ENCODE data around the gene SRRM2. TPM values are rescaled to one million over a fixed set of nuclear protein-coding genes. Genes with fewer than 3 reads are reported as not detected.
A peak's percentile ranks its signal among the peaks of the same experiment; 100 is the strongest.
"Not testable (repeated sequence)": the region's sequence is repeated elsewhere in the genome, so short reads cannot be mapped to it uniquely, and the experiment has no call there.

Gene SRRM2
- total RNA-seq, 1 experiment from 2014 or later = 69.0 TPM

DNA sequence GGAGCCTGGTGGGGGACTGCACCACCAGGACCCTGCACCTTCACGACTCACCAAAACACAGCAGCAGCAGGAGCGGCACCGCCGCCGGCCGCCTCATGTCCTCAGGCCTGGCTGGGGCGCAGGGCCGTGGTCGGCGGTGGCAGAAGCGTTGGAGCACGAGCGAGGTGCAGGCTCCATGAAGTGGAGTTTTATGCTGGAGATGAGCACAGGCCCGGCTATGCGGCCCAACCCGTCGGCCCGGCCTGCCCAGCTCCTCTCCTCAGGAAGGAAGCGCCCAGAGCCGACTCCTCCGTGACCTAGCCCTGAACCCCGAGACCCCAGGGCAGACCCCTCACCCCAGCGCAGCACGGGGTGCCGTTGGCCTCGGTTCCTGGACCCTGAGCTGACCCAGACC is 32.4 kb upstream of the SRRM2 start, which contains the start of gene PRSS27:
Gene PRSS27 (minus strand): TSS at position 161 of the 394 bp plus-strand sequence. CDS start 64 bp downstream, at position 97.
- peak within 1 kb of the TSS; percentile 59 for H3K4me3 ChIP-seq (ENCODE audit: insufficient read depth, low read depth, low read length)
- H3K36me3 ChIP-seq (replicated peaks; ENCODE audit: control insufficient read depth, insufficient read depth, low read length) = no peaks in the 10 kb centered on the region
- H3K27me3 ChIP-seq (ENCODE audit: control insufficient read depth, insufficient read depth, low read length) = peaks cover 2% of the 10 kb centered on the region; the same call in 1 of the 2 replicates
- no peak for DNase-seq

DNA sequence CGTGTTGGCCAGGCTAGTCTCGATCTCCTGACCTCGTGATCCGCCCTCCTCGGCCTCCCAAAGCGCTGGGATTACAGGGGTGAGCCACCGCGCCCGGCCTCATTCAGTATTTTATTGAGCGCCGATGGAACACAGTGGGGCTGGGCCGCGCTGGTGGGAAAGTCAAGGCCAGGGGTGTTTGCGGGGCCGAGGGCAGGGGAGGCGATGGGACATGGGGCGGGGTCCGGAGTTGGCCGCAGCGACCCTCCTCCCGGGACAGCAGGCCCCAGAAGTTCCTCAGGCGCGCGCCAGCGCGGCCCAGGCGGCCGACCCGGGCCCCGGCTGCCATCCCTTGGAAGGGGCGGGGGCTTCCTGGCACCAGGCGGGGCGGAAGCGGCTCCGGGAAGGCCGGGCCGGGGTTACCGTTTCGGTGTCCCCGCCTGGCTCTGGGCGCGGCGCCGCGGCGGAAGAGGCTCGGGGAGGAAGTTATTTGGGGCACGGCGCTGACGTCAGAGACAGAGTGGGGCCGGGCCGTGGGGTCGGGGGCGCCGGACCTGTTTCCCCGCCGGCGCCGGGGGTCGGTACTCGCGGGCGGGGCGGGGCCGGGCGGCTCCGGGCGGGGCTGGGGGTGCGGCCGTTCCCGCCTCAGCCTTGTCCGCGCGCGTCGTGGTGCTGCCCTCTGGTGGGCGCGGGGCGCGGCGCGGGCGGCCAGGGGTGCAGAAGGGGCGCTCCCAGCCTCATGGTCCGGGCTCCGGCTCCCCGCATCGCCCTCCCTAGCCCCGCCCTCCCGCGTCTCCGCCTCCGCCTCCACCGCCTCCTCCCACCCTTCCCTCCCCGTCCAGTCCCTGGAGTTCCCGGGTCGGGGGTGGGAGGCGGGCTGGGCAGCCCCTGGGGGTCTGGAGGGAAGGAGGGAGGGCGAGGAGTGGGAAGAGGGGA is 31.5 kb upstream of the SRRM2 start:
- H3K36me3 ChIP-seq (replicated peaks; ENCODE audit: control insufficient read depth, insufficient read depth, low read length) = no peaks in the 10 kb centered on the region
- DNase-seq = peak; percentile 99
- no peaks in the 10 kb centered on the region for H3K27me3 ChIP-seq (ENCODE audit: control insufficient read depth, insufficient read depth, low read length)
- H3K4me3 ChIP-seq (ENCODE audit: insufficient read depth, low read depth, low read length) = peak overlapping the region; percentile 59

DNA sequence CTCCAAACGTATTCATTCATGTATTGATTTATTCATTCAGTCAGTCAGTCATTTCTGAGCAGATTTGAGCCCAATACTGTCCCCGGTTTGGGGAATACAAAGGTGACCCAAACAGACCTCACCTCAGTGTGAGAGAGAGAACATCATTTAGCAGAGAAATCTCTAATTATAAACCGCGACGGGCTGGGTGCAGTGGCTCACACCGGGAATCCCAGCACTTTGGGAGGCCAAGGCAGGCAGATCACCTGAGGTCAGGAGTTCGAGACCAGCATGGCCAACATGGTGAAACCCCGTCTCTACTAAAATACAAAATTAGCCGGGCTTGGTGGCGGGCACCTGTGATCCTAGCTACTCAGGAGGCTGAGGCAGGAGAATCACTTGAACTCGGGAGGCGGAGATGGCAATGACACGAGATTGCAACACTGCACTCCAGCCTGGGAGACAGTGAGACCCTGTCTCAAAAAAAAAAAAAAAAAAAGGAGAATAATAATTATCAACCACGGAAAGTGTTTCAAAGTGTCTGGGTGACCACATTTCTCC is 30.7 kb upstream of the SRRM2 start:
- not testable (repeated sequence) for H3K27me3 ChIP-seq (ENCODE audit: control insufficient read depth, insufficient read depth, low read length); DNase-seq; H3K36me3 ChIP-seq (replicated peaks; ENCODE audit: control insufficient read depth, insufficient read depth, low read length)
- peak overlapping the region; percentile 59 for H3K4me3 ChIP-seq (ENCODE audit: insufficient read depth, low read depth, low read length)

DNA sequence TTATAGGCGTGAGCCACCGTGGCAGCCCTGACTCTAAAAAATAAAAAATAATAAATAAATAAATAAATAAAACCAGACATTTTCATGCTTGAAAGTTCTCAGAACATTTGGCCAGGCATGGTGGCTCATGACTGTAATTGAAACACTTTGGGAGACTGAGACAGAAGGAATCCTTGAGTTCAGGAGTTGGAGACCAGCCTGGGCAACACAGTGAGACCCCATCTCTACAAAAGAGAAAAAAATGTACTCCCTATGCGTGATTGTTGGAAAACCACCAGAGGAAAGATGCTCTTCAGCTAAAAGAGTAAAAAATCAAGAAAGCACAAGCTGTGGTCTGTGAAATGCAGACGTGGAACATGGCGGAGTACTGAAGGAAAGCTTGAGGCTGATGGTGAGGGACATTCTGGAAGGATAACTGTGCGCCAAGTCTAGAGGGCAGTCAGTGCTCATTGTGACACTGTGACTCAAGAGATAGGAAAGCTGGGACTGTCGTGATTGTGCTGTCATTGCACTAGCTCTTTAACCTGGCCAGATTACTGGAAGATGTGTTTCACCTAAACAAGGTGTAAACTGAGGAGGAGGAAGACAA is 28.3 kb upstream of the SRRM2 start:
- no peaks in the 10 kb centered on the region for H3K36me3 ChIP-seq (replicated peaks; ENCODE audit: control insufficient read depth, insufficient read depth, low read length)
- DNase-seq = no peak
- H3K4me3 ChIP-seq (ENCODE audit: insufficient read depth, low read depth, low read length) = no peak overlapping the region
- no peaks in the 10 kb centered on the region for H3K27me3 ChIP-seq (ENCODE audit: control insufficient read depth, insufficient read depth, low read length)

DNA sequence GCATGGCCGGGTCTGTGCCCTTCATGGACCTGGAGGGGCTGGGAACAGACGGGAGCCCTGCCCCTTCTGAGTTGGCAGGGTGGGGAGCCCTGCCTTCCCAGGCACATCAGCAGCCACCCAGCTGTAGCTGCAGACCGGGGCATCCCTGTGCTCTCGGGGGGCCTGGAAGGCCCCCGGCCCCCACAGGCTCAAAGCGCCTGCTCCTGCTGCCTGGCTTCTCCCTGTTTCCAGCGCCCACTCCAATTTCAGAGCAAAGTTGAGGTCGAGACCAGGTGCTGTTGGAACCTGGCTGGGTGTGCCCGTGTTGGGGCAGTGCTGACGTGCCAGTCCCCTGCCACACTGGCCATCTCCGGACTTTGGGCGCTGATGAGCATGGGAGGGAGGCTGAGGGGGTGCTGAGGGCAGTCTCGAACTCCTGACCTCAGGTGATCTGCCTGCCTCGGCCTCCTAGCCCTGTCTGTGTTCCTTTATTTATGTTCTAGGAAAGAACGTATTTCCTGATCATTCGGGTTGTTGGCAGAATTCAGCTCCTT is 27.6 kb upstream of the SRRM2 start:
- H3K27me3 ChIP-seq (ENCODE audit: control insufficient read depth, insufficient read depth, low read length) = no peaks in the 10 kb centered on the region
- H3K4me3 ChIP-seq (ENCODE audit: insufficient read depth, low read depth, low read length) = no peak overlapping the region
- DNase-seq = peak; percentile 53
- H3K36me3 ChIP-seq (replicated peaks; ENCODE audit: control insufficient read depth, insufficient read depth, low read length) = no peaks in the 10 kb centered on the region

- no peak for DNase-seq
These were observed 25.5 kb upstream of the SRRM2 start for GRCh38 chr16:2726923-2727322.

GRCh38 chr16:2728034-2728433 is 24.4 kb upstream of the SRRM2 start:
- no peak overlapping the region for H3K4me3 ChIP-seq (ENCODE audit: insufficient read depth, low read depth, low read length)
- H3K27me3 ChIP-seq (ENCODE audit: control insufficient read depth, insufficient read depth, low read length) = no peaks in the 10 kb centered on the region
- H3K36me3 ChIP-seq (replicated peaks; ENCODE audit: control insufficient read depth, insufficient read depth, low read length) = no peaks in the 10 kb centered on the region
- no peak for DNase-seq

More at GRCh38 chr16:2726923-2727322, 25.5 kb upstream of the SRRM2 start:
- H3K27me3 ChIP-seq (ENCODE audit: control insufficient read depth, insufficient read depth, low read length) = no peaks in the 10 kb centered on the region
- no peak overlapping the region for H3K4me3 ChIP-seq (ENCODE audit: insufficient read depth, low read depth, low read length)
- H3K36me3 ChIP-seq (replicated peaks; ENCODE audit: control insufficient read depth, insufficient read depth, low read length) = no peaks in the 10 kb centered on the region

- no peaks in the 10 kb centered on the region for H3K27me3 ChIP-seq (ENCODE audit: control insufficient read depth, insufficient read depth, low read length)
- no peaks in the 10 kb centered on the region for H3K36me3 ChIP-seq (replicated peaks; ENCODE audit: control insufficient read depth, insufficient read depth, low read length)
- no peak overlapping the region for H3K4me3 ChIP-seq (ENCODE audit: insufficient read depth, low read depth, low read length)
- DNase-seq = no peak
These were observed 17.5 kb upstream of the SRRM2 start for GRCh38 chr16:2734844-2735515.

DNA sequence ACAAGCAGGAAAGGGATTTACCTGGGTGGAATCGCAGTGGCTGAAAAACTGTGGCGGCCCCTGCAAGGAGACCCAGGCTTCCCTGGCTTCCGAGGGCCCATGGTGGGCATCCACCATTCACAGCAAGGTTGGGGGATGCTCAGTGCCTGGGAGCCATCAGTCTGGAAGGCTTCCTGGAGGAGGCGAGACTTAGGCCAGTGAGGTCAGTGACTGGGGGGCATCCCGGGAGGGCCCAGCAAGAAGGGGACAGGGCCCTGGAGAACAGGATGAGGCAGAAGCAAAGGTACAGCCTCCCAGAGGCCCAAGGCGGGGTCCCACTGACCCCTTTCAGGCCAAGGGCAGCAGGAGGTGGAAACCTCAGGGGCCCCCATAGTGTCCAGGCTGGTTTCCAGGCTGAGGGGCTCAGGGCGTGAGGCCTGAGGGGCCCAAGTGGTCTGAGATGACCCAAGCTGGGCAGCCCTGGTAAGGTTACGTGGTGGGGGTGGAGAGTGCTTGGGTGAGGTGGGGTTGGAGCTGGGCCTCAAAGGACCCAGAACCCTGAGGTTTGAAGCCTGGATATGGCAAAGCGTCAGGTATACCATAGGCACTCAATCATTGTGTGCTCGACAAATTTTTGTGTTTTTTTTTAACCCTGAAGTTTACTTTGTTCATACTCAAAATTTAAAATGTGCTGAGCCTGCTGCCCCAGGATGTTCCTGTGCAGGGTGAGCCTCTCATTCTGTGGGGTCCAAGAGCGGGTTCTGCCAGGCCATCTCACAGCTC is 15.8 kb upstream of the SRRM2 start:
- Histone ChIP-seq H3K36me3 (replicated peaks; ENCODE audit: control insufficient read depth, insufficient read depth, low read length) (no peaks in the 10 kb centered on the region), H3K4me3 (ENCODE audit: insufficient read depth, low read depth, low read length) (no peak overlapping the region)

DNA sequence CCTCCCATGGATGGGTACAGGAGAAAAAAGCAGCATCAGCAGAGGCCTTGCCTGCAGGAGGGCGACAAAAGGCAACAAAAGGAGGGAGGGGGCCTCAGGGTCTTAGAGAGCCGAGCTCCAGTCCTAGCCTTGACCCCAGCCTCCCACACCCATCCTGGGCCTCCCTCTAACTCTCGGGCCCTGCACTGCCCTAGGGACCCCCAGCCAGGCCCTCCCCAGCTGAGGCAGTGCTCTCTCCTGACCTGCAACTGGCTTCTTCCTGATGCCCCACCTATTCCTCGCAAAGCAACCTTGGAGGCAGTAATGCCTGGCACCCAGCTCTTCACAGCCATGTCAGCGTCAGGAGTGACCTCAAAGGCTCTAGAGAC is 15.2 kb upstream of the SRRM2 start:
- DNase-seq = peak; percentile 74
- H3K4me3 ChIP-seq (ENCODE audit: insufficient read depth, low read depth, low read length) = no peak overlapping the region
- H3K36me3 ChIP-seq (replicated peaks; ENCODE audit: control insufficient read depth, insufficient read depth, low read length) = no peaks in the 10 kb centered on the region
- no peaks in the 10 kb centered on the region for H3K27me3 ChIP-seq (ENCODE audit: control insufficient read depth, insufficient read depth, low read length)

More for the DNA sequence above, 15.8 kb upstream of the SRRM2 start:
- H3K27me3 ChIP-seq (ENCODE audit: control insufficient read depth, insufficient read depth, low read length) = no peaks in the 10 kb centered on the region
- DNase-seq = no peak

DNA sequence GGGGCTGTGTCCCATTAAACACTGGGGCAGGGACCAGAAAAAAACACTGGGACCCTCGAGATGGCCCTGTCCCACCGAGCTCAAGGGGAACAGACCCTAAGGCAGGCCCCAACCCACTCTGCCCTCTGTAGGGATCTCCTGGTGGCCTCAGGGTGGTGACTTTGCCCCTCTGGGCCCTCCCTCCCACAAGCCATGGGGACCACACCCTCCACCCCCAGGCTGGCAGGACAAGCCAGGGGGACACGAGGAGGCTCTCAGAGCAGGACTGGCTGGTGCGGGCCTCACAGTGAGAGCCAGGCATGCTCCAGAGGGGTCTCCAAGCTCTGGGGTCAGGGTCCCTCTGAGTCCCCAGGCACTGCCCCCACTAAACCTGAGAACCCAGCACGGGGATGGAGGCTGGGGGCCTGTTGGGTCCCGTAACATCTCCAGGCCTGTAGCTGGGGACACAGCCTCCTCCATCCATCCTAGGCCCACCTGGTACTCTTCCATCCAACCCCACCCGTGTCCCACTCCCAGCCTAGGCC is 14.5 kb upstream of the SRRM2 start:
- Histone ChIP-seq H3K27me3 (ENCODE audit: control insufficient read depth, insufficient read depth, low read length) (no peaks in the 10 kb centered on the region), H3K4me3 (ENCODE audit: insufficient read depth, low read depth, low read length) (no peak overlapping the region), H3K36me3 (replicated peaks; ENCODE audit: control insufficient read depth, insufficient read depth, low read length) (no peaks in the 10 kb centered on the region)
- no peak for DNase-seq

DNA sequence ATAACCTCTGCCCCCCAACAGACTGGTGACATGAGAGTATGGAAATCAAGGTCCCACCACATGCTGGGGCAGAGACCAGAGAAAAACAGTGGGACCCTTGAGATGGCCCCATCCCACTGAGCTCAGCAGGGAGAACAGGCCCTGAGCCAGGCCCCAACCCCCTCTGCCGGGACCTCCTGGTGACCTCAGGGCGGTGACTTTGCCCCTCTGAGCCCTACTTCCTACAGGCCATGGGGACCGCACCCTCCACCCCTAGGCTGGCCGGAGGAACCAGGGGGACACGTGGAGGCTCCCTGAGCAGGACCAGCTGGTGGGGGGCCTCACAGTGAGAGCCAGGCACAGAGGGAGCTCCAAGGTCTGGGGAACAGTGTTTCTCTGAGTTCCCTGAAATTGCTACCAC is 13.8 kb upstream of the SRRM2 start:
- no peak for DNase-seq
- H3K36me3 ChIP-seq (replicated peaks; ENCODE audit: control insufficient read depth, insufficient read depth, low read length) = no peaks in the 10 kb centered on the region
- no peaks in the 10 kb centered on the region for H3K27me3 ChIP-seq (ENCODE audit: control insufficient read depth, insufficient read depth, low read length)
- no peak overlapping the region for H3K4me3 ChIP-seq (ENCODE audit: insufficient read depth, low read depth, low read length)

- Histone ChIP-seq H3K27me3 (ENCODE audit: control insufficient read depth, insufficient read depth, low read length) (no peaks in the 10 kb centered on the region), H3K36me3 (replicated peaks; ENCODE audit: control insufficient read depth, insufficient read depth, low read length) (no peaks in the 10 kb centered on the region), H3K4me3 (ENCODE audit: insufficient read depth, low read depth, low read length) (no peak overlapping the region)
- peak; percentile 80 for DNase-seq
These were observed 12.6 kb upstream of the SRRM2 start for GRCh38 chr16:2739625-2740430.
